Nephron progenitor cell (in vitro differentiated cells): ENCODE data around the gene MCM9.
A peak's percentile ranks its signal among the peaks of the same experiment; 100 is the strongest.

Experiments used
- DNase-seq: peaks from one replicate; pipeline ENCODE4 v3.0.0; 2021
- H3K27ac Mint-ChIP-seq: 2 replicates; pipeline ENCODE4 v1.8.0; 2021; ENCODE audit warnings: mild to moderate bottlenecking, moderate library complexity, mixed read lengths
- H3K27me3 Mint-ChIP-seq: 2 replicates; pipeline ENCODE4 v1.8.0; 2021; ENCODE audit warnings: mild to moderate bottlenecking, low read depth, mixed read lengths; ENCODE audit not compliant: poor library complexity
- H3K36me3 Mint-ChIP-seq: 2 replicates; pipeline ENCODE4 v1.8.0; 2021; ENCODE audit warnings: low read depth, mixed read lengths
- H3K4me1 Mint-ChIP-seq: 2 replicates; pipeline ENCODE4 v1.8.0; 2021; ENCODE audit warnings: mixed read lengths
- H3K4me3 Mint-ChIP-seq: 2 replicates; pipeline ENCODE4 v1.8.0; 2021; ENCODE audit warnings: mild to moderate bottlenecking, moderate library complexity, mixed read lengths
- H3K9me3 Mint-ChIP-seq: 2 replicates; pipeline ENCODE4 v1.8.0; 2021; ENCODE audit warnings: mild to moderate bottlenecking, moderate library complexity, mixed read lengths
- CTCF ChIP-seq: fragments of 200-600 bp; sonication (generic); IDR thresholded peaks from 2 replicates; pipeline ENCODE4 v1.5.0; 2021; ENCODE audit warnings: antibody characterized with exemption

MCM9 gene

GRCh38 chr6:118940770-118941169 lies 5.8 kb upstream of the MCM9 start:
- no peak for TF ChIP-seq CTCF
- Mint-ChIP-seq H3K27me3 (peaks cover 2% of the 10 kb centered on the region), H3K4me3 (no peak overlapping the region), H3K4me1 (peaks cover 4% of the 10 kb centered on the region), H3K36me3 (peaks cover 73% of the 10 kb centered on the region), H3K9me3 (peaks cover 83% of the 10 kb centered on the region), H3K27ac (no peak overlapping the region)
- DNase-seq = no peak

- no peak for TF ChIP-seq CTCF
- H3K9me3 Mint-ChIP-seq = peaks cover 74% of the 10 kb centered on the region
- DNase-seq = no peak
- H3K27me3 Mint-ChIP-seq = peaks cover 2% of the 10 kb centered on the region
- H3K36me3 Mint-ChIP-seq = peaks cover 66% of the 10 kb centered on the region
- no peak overlapping the region for H3K4me3 Mint-ChIP-seq
- no peak overlapping the region for H3K27ac Mint-ChIP-seq
- H3K4me1 Mint-ChIP-seq = peaks cover 11% of the 10 kb centered on the region
Measured at GRCh38 chr6:118939683-118940082, 4.7 kb upstream of the MCM9 start.

- peak overlapping the region; percentile 95 for H3K4me3 Mint-ChIP-seq
- H3K27ac Mint-ChIP-seq = peak overlapping the region; percentile 99
- peaks cover 43% of the 10 kb centered on the region for H3K9me3 Mint-ChIP-seq
Measured at GRCh38 chr6:118935978-118936703, 1.2 kb upstream of the MCM9 start.

GRCh38 chr6:118935331-118935668 lies 341 bp upstream of the MCM9 start:
- H3K36me3 Mint-ChIP-seq = peaks cover 57% of the 10 kb centered on the region
- H3K4me3 Mint-ChIP-seq = peak overlapping the region; percentile 95
- peaks cover 2% of the 10 kb centered on the region for H3K27me3 Mint-ChIP-seq
- peaks cover 36% of the 10 kb centered on the region for H3K9me3 Mint-ChIP-seq
- H3K27ac Mint-ChIP-seq = peak overlapping the region; percentile 99
- H3K4me1 Mint-ChIP-seq = peaks cover 25% of the 10 kb centered on the region
- TF ChIP-seq CTCF = no peak
- no peak for DNase-seq

More at GRCh38 chr6:118935978-118936703, 1.2 kb upstream of the MCM9 start:
- H3K27me3 Mint-ChIP-seq = peaks cover 2% of the 10 kb centered on the region
- TF ChIP-seq CTCF = no peak
- no peak for DNase-seq
- peaks cover 25% of the 10 kb centered on the region for H3K4me1 Mint-ChIP-seq
- H3K36me3 Mint-ChIP-seq = peaks cover 54% of the 10 kb centered on the region

DNA sequence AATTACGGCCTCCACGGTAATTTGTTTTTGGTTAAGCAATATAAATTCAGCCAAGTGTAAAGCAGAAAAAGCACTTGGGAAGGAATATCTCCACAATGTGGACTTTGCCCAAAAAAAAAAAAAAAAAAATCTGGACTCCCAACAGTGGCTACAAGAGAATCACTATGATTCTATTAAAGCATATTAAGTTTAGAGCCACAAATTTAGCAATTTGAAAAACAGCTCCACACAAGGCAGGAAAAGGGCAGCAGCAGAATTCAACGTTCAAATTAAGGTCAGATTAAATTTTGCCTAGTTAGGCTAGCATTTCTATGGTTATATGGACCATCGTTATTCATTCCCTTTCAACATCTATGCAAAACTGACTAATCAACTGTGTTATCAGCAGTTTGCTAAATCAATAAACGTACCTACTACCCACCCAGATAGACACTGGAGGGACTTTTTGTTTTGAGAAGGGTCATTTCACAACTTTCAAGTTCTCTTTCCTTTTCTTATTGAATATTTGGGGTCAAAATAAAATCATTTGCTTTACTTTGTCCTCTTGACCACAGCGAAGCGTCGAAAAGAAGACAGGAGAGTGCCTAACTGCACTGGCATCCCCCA lies 1.0 kb downstream of the MCM9 start:
- Mint-ChIP-seq H3K9me3 (peaks cover 28% of the 10 kb centered on the region), H3K27ac (no peak overlapping the region), H3K4me1 (peaks cover 25% of the 10 kb centered on the region), H3K36me3 (peaks cover 50% of the 10 kb centered on the region), H3K4me3 (peak overlapping the region; percentile 95), H3K27me3 (peaks cover 2% of the 10 kb centered on the region)
- DNase-seq = no peak
- TF ChIP-seq CTCF = no peak

- Mint-ChIP-seq H3K9me3 (peaks cover 15% of the 10 kb centered on the region), H3K4me3 (no peak overlapping the region), H3K4me1 (peaks cover 25% of the 10 kb centered on the region), H3K27ac (no peak overlapping the region), H3K36me3 (peaks cover 41% of the 10 kb centered on the region), H3K27me3 (peaks cover 2% of the 10 kb centered on the region)
- no peak for TF ChIP-seq CTCF
- DNase-seq = no peak
Measured at GRCh38 chr6:118932421-118932820, 2.5 kb downstream of the MCM9 start.
